Smooth muscle cell (in vitro differentiated cells): ENCODE measurements around the gene NTHL1. TPM values are rescaled to one million over a fixed set of nuclear protein-coding genes. Genes with fewer than 3 reads are reported as not detected.

Experiments
- DNase-seq: peaks from one replicate; lab custom pipeline; 2025; ENCODE audit not compliant: unreplicated experiment; lab: John Stamatoyannopoulos, UW
- H2AFZ ChIP-seq: fragments of 200-600 bp; sonication (generic); 2 replicates; pipeline ENCODE4 v1.6.0; 2016; ENCODE audit warnings: antibody characterized with exemption, low read depth, mild to moderate bottlenecking
- H3F3A ChIP-seq: fragments of 200-600 bp; sonication (generic); 2 replicates; pipeline ENCODE4 v1.6.0; 2017; ENCODE audit warnings: antibody characterized with exemption, low read depth
- H3K27ac ChIP-seq: fragments of 200-600 bp; sonication (generic); 2 replicates; pipeline ENCODE4 v1.5.1; 2016; ENCODE audit warnings: low read depth, mild to moderate bottlenecking
- H3K27me3 ChIP-seq: fragments of 200-600 bp; sonication (generic); 2 replicates; pipeline ENCODE4 v1.6.1; 2016; ENCODE audit warnings: low read depth, mild to moderate bottlenecking
- H3K36me3 ChIP-seq: fragments of 200-600 bp; sonication (generic); 2 replicates; pipeline ENCODE4 v1.5.1; 2016; ENCODE audit warnings: low read depth
- H3K4me1 ChIP-seq: fragments of 200-600 bp; sonication (generic); 2 replicates; pipeline ENCODE4 v1.5.1; 2016; ENCODE audit warnings: low read depth
- H3K4me2 ChIP-seq: fragments of 200-600 bp; sonication (generic); 2 replicates; pipeline ENCODE4 v1.6.0; 2016; ENCODE audit warnings: mild to moderate bottlenecking
- H3K4me3 ChIP-seq: fragments of 200-600 bp; sonication (generic); 2 replicates; pipeline ENCODE4 v1.5.1; 2016; ENCODE audit warnings: mild to moderate bottlenecking
- H3K79me2 ChIP-seq: fragments of 200-600 bp; sonication (generic); 2 replicates; pipeline ENCODE4 v1.6.0; 2016; ENCODE audit warnings: low read depth, mild to moderate bottlenecking
- H3K9ac ChIP-seq: fragments of 200-600 bp; sonication (generic); 2 replicates; pipeline ENCODE4 v1.6.0; 2016; ENCODE audit warnings: low read depth
- H3K9me3 ChIP-seq: fragments of 200-600 bp; sonication (generic); replicated peaks from 2 replicates; pipeline ENCODE4 v1.5.1; 2016; ENCODE audit warnings: low read depth
- H4K20me1 ChIP-seq: fragments of 200-600 bp; sonication (generic); 2 replicates; pipeline ENCODE4 v1.6.0; 2016; ENCODE audit warnings: low read depth
- WGBS: methylation state at CpG from one replicate; pipeline ENCODE4 v1.1.7; 2016; ENCODE audit warnings: low lambda C conversion rate; 5-methylcytosine and 5-hydroxymethylcytosine counted together
- polyA plus RNA-seq: library from polyadenylated mRNA; unstranded; fragments of >200 nt; fragmentation: Nextera tagmentation; extraction: Ambion mirVana; gene quantifications from 2 replicates; pipeline ENCODE4 v1.2.1, GENCODE V29; 2016
- total RNA-seq: library from RNA; depleted of rRNA; stranded (reverse); fragments of >200 nt; gene quantifications from 2 replicates; pipeline ENCODE4 v1.2.3, GENCODE V29; 2014
- TF ChIP-seq, protein P1 (sequence below): fragments of 200-600 bp; sonication (generic); IDR thresholded peaks from 2 replicates; pipeline ENCODE4 v1.5.1; 2017; ENCODE audit warnings: borderline replicate concordance, mild to moderate bottlenecking, antibody characterized with exemption; ENCODE audit not compliant: insufficient read depth, poor library complexity, severe bottlenecking

The NTHL1 gene
- total and polyA plus RNA-seq, 2 experiments from 2014 or later = 23.8 to 39.3 TPM

DNA sequence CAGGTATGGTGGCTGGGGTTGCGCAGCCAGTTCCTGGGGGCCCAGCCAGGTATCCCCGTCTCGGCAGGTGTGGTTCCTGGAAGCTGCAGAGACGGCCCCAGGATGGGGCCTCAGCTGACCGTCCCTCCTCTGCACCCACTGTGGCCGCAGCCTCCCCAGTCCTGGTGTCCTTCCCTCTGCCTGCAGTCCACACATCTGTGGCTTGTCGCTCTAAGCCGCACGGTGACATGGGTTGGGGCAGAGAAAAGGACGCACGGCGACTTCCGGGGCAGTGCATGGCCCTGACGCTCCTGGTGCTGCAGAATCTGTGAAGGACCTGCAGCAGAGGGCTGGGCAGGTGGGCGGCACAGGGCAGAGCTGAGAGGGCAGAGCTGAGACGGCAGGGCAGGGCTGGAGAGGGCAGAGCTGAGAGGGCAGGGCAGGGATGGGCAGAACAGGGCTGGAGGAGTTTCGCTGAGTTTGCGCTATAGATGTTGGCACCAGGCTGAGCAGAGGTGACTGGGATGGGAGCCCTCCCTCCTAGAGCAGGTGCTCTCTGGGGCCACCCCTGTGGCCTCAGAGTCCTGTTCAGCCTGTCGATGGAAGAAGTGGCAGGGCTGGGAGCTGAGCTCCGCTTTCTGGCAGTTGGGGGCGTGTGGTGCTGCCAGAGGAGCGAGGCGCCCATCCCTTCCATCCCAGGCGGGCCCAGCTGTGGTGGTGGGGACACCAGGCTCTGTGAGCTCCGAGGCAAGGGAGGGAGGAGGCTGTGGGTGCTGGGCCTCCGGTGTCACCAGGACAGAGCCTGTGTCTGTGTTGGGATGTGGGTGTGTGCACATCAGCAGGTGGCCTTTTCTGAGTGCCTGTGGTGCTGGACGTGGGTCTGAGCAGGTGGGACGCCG is 23.2 kb upstream of the NTHL1 start:
- no peaks in the 10 kb centered on the region for H4K20me1 ChIP-seq
- no peaks in the 10 kb centered on the region for H3K79me2 ChIP-seq
- no peaks in the 10 kb centered on the region for H3K9me3 ChIP-seq
- no peaks in the 10 kb centered on the region for H3K27me3 ChIP-seq
- TF ChIP-seq, protein P1, sequence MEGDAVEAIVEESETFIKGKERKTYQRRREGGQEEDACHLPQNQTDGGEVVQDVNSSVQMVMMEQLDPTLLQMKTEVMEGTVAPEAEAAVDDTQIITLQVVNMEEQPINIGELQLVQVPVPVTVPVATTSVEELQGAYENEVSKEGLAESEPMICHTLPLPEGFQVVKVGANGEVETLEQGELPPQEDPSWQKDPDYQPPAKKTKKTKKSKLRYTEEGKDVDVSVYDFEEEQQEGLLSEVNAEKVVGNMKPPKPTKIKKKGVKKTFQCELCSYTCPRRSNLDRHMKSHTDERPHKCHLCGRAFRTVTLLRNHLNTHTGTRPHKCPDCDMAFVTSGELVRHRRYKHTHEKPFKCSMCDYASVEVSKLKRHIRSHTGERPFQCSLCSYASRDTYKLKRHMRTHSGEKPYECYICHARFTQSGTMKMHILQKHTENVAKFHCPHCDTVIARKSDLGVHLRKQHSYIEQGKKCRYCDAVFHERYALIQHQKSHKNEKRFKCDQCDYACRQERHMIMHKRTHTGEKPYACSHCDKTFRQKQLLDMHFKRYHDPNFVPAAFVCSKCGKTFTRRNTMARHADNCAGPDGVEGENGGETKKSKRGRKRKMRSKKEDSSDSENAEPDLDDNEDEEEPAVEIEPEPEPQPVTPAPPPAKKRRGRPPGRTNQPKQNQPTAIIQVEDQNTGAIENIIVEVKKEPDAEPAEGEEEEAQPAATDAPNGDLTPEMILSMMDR = no peak
- no peak overlapping the region for H3K9ac ChIP-seq
- no peaks in the 10 kb centered on the region for H3F3A ChIP-seq
- H2AFZ ChIP-seq = no peak overlapping the region
- H3K36me3 ChIP-seq = peaks cover 5% of the 10 kb centered on the region
- H3K4me2 ChIP-seq = no peak overlapping the region
- no peak for DNase-seq
- no peak overlapping the region for H3K27ac ChIP-seq
- 96% methylated on average over 29 of the region's 29 CpGs for WGBS
- H3K4me1 ChIP-seq = no peaks in the 10 kb centered on the region
- no peak overlapping the region for H3K4me3 ChIP-seq

DNA sequence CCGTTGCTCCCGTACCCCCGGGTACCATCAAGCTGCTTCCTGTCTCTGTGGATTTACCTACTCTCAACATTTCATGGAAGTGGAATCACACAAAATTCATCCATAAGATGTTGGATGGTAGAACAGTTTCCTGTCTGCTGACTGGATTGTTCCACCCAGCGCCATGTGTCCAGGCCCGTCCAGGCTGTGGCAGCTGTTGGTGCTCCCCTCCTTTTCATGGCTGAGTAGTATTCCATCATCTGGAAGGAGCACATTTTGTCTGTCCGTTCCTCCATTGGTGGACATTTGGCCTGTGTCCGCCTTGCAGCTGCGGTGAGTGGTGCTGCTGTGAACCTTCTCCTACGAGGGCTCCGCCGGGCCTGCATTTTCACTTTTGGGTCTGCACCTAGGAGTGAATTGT is 18.5 kb upstream of the NTHL1 start:
- Histone ChIP-seq H3K4me3 (no peak overlapping the region), H3K4me1 (no peaks in the 10 kb centered on the region), H3K9ac (no peak overlapping the region), H2AFZ (no peak overlapping the region), H3K27ac (no peak overlapping the region), H3K9me3 (no peaks in the 10 kb centered on the region), H3K27me3 (no peaks in the 10 kb centered on the region), H3K4me2 (no peak overlapping the region), H3K36me3 (peaks cover 5% of the 10 kb centered on the region), H3K79me2 (no peaks in the 10 kb centered on the region), H3F3A (no peaks in the 10 kb centered on the region), H4K20me1 (no peaks in the 10 kb centered on the region)
- DNase-seq = no peak
- 100% methylated on average over 11 of the region's 11 CpGs for WGBS
- TF ChIP-seq, protein P1 = no peak

DNA sequence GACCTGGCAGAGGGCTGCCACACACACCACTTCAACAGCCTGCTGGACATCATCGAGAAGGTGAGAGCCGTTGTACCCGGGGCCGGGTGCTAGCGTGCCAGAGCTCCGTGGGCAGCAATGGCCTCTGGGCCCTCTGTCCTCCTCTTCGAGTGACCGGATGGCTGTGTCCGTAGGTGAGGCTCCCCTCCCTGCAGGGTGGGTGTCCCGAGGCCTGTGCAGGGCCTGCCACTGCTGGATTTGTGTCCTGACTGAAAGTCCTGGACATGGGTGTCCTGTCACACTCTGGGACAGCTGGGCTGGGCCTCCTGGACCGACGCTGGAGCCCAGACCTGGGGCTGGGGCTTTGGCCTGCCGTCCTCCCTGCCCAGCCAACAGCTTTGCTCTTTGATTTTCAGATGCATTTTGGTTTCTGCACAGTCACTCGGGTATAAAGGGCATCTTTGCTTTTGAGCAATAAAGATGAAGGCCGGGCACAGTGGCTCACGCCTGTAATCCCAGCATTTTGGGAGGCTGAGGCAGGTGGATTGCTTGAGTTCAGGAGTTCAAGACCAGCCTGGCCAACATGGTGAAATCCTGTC is 16.8 kb upstream of the NTHL1 start:
- Histone ChIP-seq H3F3A (no peaks in the 10 kb centered on the region), H3K79me2 (no peaks in the 10 kb centered on the region), H3K4me2 (no peak overlapping the region), H3K4me1 (no peaks in the 10 kb centered on the region), H3K36me3 (peaks cover 5% of the 10 kb centered on the region), H3K27me3 (no peaks in the 10 kb centered on the region), H2AFZ (no peak overlapping the region), H3K9ac (no peak overlapping the region), H3K27ac (no peak overlapping the region), H3K4me3 (no peak overlapping the region), H4K20me1 (no peaks in the 10 kb centered on the region), H3K9me3 (no peaks in the 10 kb centered on the region)
- no peak for DNase-seq
- WGBS = 98% methylated on average over 16 of the region's 16 CpGs
- TF ChIP-seq, protein P1 = no peak
